PC-9 (cell line): ENCODE results near the gene DYNLRB2. TPM values are rescaled to one million over a fixed set of nuclear protein-coding genes. Genes with fewer than 3 reads are reported as not detected.

Source experiments
- BruUV-seq: library from RNA; stranded (reverse); fragments of 400-500 nt; replicated peaks from 2 replicates; lab custom pipeline; 2021; lab: Mats Ljungman, UMichigan
- CTCF ChIA-PET: fragments of 300-600 bp; sonication (Branson Sonifier 250); formaldehyde crosslinking; loops from one replicate; lab custom pipeline; 2022; ENCODE audit warnings: antibody characterized with exemption; lab: Charles Lee
- POLR2A ChIA-PET: fragments of 300-600 bp; sonication (Branson Sonifier 250); formaldehyde crosslinking; loops from one replicate; lab custom pipeline; 2022; ENCODE audit warnings: antibody characterized with exemption; ENCODE audit not compliant: unreplicated experiment; lab: Charles Lee
- DNase-seq, 2 experiments: peaks; one replicate each; pipeline versions ENCODE4 v3.0.0 to v3.0.0-alpha.2; 2015 to 2022; ENCODE audit warnings: mixed read lengths in 1 of 2
- H2AFZ ChIP-seq: fragments of 200-600 bp; sonication (generic); 2 replicates; pipeline ENCODE4 v1.8.1; 2017; ENCODE audit warnings: antibody characterized with exemption
- H3F3A ChIP-seq: fragments of 200-600 bp; sonication (generic); 2 replicates; pipeline ENCODE4 v1.8.1; 2017; ENCODE audit warnings: antibody characterized with exemption, mild to moderate bottlenecking, low read depth; ENCODE audit not compliant: insufficient read depth
- H3K27ac ChIP-seq: fragments of 200-600 bp; sonication (generic); 2 replicates; pipeline ENCODE4 v1.6.1; 2016; ENCODE audit warnings: mixed run types
- H3K27me3 ChIP-seq: fragments of 200-600 bp; sonication (generic); 2 replicates; pipeline ENCODE4 v1.6.1; 2016; ENCODE audit warnings: low read depth, mixed run types; ENCODE audit not compliant: insufficient read depth
- H3K36me3 ChIP-seq: fragments of 200-600 bp; sonication (generic); 2 replicates; pipeline ENCODE4 v1.6.1; 2016; ENCODE audit warnings: low read depth, mixed run types
- H3K4me1 ChIP-seq: fragments of 200-600 bp; sonication (generic); replicated peaks from 2 replicates; pipeline ENCODE4 v1.6.1; 2016; ENCODE audit warnings: mixed run types; ENCODE audit not compliant: insufficient read depth
- H3K4me2 ChIP-seq: fragments of 200-600 bp; sonication (generic); 2 replicates; pipeline ENCODE4 v1.6.1; 2017; ENCODE audit warnings: mixed run types
- H3K4me3 ChIP-seq: fragments of 200-600 bp; sonication (generic); 2 replicates; pipeline ENCODE4 v1.6.1; 2016; ENCODE audit warnings: mixed run types
- H3K79me2 ChIP-seq: fragments of 200-600 bp; sonication (generic); 2 replicates; pipeline ENCODE4 v1.6.1; 2017; ENCODE audit warnings: low read depth, mixed run types
- H3K9me2 ChIP-seq: fragments of 200-600 bp; sonication (generic); 2 replicates; pipeline ENCODE4 v1.8.1; 2017; ENCODE audit warnings: mild to moderate bottlenecking; ENCODE audit not compliant: insufficient read depth
- H3K9me3 ChIP-seq: fragments of 200-600 bp; sonication (generic); 2 replicates; pipeline ENCODE4 v1.8.1; 2016; ENCODE audit warnings: low read depth; ENCODE audit not compliant: insufficient read depth
- H4K20me1 ChIP-seq: fragments of 200-600 bp; sonication (generic); 2 replicates; pipeline ENCODE4 v1.8.1; 2017; ENCODE audit not compliant: insufficient read depth
- EZH2 ChIP-seq: fragments of 200-600 bp; sonication (generic); IDR thresholded peaks from 2 replicates; pipeline ENCODE4 v1.8.0; 2017; ENCODE audit warnings: antibody characterized with exemption, low read depth
- intact Hi-C: fragments of 100-400 bp; cut with micrococcal nuclease; formaldehyde crosslinking; loops from one replicate; pipeline ENCODE4 v1.10.0; 2022; ENCODE audit not compliant: unreplicated experiment
- total RNA-seq: library from RNA; stranded (reverse); gene quantifications from 2 replicates; pipeline ENCODE4 v1.2.3, GENCODE V29; 2021
- TF ChIP-seq, protein P1 (sequence below): fragments of 200-600 bp; sonication (generic); conservative IDR thresholded peaks from 2 replicates; pipeline ENCODE4 v1.6.1; 2017; ENCODE audit warnings: mixed run types, antibody characterized with exemption, mild to moderate bottlenecking, moderate library complexity

The DYNLRB2 gene
- total RNA-seq, 1 experiment from 2014 or later, result not detected

DNA sequence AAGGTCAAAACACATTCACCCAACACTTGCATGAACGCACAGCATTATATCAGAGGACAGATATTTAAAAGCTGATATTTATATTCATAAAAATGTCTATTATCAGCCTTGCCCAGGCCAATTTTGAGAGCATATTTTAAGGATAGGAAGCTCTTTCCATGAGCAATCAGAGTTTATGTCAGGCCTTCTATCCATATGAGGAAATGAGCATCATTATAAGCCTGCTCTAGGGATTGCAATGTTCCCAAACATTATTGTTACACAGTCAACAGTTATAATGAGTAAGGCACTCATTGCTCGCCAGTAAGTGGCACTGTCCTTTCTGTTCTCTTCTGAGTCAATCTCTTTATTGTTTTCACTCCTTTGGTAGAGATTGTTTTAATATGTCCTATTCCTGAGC, 37.7 kb upstream of the DYNLRB2 start:
- Histone ChIP-seq H4K20me1 (no peaks in the 10 kb centered on the region), H3K79me2 (no peaks in the 10 kb centered on the region), H3K9me2 (no peaks in the 10 kb centered on the region), H3K9me3 (no peaks in the 10 kb centered on the region), H3K4me3 (no peak overlapping the region), H3K27me3 (peaks cover 3% of the 10 kb centered on the region; the same call in 1 of the 2 replicates), H3K27ac (no peak overlapping the region), H3K4me1 (no peaks in the 10 kb centered on the region), H2AFZ (no peak overlapping the region), H3K4me2 (no peak overlapping the region), H3K36me3 (no peaks in the 10 kb centered on the region), H3F3A (no peaks in the 10 kb centered on the region)
- no TSS peak for BruUV-seq
- intact Hi-C loops, result no loop called here
- ChIA-PET POLR2A (no interaction called here), CTCF (no interaction called here)
- TF ChIP-seq, protein P1, sequence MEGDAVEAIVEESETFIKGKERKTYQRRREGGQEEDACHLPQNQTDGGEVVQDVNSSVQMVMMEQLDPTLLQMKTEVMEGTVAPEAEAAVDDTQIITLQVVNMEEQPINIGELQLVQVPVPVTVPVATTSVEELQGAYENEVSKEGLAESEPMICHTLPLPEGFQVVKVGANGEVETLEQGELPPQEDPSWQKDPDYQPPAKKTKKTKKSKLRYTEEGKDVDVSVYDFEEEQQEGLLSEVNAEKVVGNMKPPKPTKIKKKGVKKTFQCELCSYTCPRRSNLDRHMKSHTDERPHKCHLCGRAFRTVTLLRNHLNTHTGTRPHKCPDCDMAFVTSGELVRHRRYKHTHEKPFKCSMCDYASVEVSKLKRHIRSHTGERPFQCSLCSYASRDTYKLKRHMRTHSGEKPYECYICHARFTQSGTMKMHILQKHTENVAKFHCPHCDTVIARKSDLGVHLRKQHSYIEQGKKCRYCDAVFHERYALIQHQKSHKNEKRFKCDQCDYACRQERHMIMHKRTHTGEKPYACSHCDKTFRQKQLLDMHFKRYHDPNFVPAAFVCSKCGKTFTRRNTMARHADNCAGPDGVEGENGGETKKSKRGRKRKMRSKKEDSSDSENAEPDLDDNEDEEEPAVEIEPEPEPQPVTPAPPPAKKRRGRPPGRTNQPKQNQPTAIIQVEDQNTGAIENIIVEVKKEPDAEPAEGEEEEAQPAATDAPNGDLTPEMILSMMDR, result no peak
- TF ChIP-seq EZH2, result no peak
- no peak for DNase-seq

DNA sequence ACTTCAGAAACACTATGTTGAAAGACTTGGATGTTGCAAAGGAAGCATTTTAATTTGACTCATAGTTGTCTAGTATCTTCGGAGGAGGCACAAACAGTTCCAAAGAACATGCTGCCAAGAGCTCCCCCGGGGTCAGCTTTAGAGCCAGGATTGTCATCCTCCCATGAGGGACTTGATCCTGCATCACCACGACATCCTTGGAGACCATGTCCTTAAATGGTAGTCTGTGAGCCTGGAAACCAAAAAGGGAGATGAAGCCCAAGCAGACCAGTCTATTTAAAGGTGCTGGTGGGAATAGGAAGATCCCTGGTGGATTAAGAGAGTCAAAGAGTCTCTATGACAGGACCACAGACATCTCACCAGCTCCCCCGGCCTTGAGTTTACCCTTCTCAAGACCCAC, 33.3 kb upstream of the DYNLRB2 start:
- no peaks in the 10 kb centered on the region for H3K4me1 ChIP-seq
- intact Hi-C loops, result no loop called here
- no peak overlapping the region for H2AFZ ChIP-seq
- POLR2A ChIA-PET, result no interaction called here
- no peaks in the 10 kb centered on the region for H4K20me1 ChIP-seq
- H3F3A ChIP-seq, result no peaks in the 10 kb centered on the region
- H3K4me3 ChIP-seq, result no peak overlapping the region
- DNase-seq, result no peak
- H3K27me3 ChIP-seq, result peaks cover 17% of the 10 kb centered on the region
- H3K9me2 ChIP-seq, result no peaks in the 10 kb centered on the region
- no peak for TF ChIP-seq EZH2
- TF ChIP-seq, protein P1, result no peak
- H3K36me3 ChIP-seq, result no peaks in the 10 kb centered on the region
- no peak overlapping the region for H3K4me2 ChIP-seq
- H3K79me2 ChIP-seq, result no peaks in the 10 kb centered on the region
- H3K27ac ChIP-seq, result no peak overlapping the region
- BruUV-seq, result no TSS peak
- CTCF ChIA-PET, result no interaction called here
- H3K9me3 ChIP-seq, result no peaks in the 10 kb centered on the region

DNA sequence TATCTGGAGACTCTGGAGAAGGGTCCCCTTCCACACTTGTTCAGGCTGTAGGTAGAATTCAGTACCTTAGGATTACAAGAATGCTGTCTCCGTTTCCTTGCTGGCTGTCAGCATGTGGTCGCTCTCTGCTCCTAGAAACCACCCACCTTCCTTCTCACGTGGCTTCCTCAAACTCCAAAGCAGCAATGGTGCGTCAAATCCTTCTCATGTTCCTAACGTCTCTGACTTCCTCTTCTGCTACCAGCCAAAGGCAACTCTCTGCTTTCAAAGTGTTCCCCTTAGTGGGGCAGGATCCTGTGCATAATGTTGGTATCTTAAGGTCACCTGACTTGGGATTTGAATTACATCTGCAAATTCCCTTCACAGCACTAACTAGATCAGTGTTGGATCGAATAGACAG, 30.9 kb upstream of the DYNLRB2 start:
- Histone ChIP-seq H4K20me1 (no peaks in the 10 kb centered on the region), H3K79me2 (no peaks in the 10 kb centered on the region), H2AFZ (no peak overlapping the region), H3K4me3 (no peak overlapping the region), H3K9me2 (no peaks in the 10 kb centered on the region), H3K27ac (no peak overlapping the region), H3K9me3 (no peaks in the 10 kb centered on the region), H3K4me2 (no peak overlapping the region), H3F3A (no peaks in the 10 kb centered on the region), H3K27me3 (peaks cover 23% of the 10 kb centered on the region), H3K4me1 (no peaks in the 10 kb centered on the region), H3K36me3 (no peaks in the 10 kb centered on the region)
- DNase-seq, result no peak
- no TSS peak for BruUV-seq
- ChIA-PET CTCF (no interaction called here), POLR2A (no interaction called here)
- TF ChIP-seq EZH2, result no peak
- TF ChIP-seq, protein P1, result no peak
- intact Hi-C loops, result no loop called here
